H7 (cell line): ENCODE measurements around the gene NFIC. TPM values are rescaled to one million over a fixed set of nuclear protein-coding genes. Genes with fewer than 3 reads are reported as not detected.
"Not testable (repeated sequence)": the region's sequence is repeated elsewhere in the genome, so short reads cannot be mapped to it uniquely, and the experiment has no call there.

ENCODE experiments used
- DNase-seq: peaks from one replicate; pipeline ENCODE4 v3.0.0; 2012
- H3K27me3 ChIP-seq: 2 replicates; pipeline ENCODE4 v1.6.0; 2011; ENCODE audit warnings: mild to moderate bottlenecking, low read length; ENCODE audit not compliant: control insufficient read depth, insufficient read depth
- H3K36me3 ChIP-seq: replicated peaks from 2 replicates; pipeline ENCODE4 v1.5.1; 2011; ENCODE audit warnings: low read length; ENCODE audit not compliant: control insufficient read depth, insufficient read depth
- H3K4me3 ChIP-seq: 2 replicates; pipeline ENCODE4 v1.5.1; 2011; ENCODE audit warnings: low read depth, mild to moderate bottlenecking, control low read depth, low read length, moderate library complexity; ENCODE audit not compliant: insufficient read depth
- total RNA-seq: library from RNA; depleted of rRNA; stranded (reverse); fragments of >200 nt; shearing (Covaris generic); gene quantifications from 2 replicates; pipeline ENCODE4 v1.2.3, GENCODE V29; 2014

NFIC gene
- total RNA-seq, 1 experiment from 2014 or later, result 1.7 TPM

DNA sequence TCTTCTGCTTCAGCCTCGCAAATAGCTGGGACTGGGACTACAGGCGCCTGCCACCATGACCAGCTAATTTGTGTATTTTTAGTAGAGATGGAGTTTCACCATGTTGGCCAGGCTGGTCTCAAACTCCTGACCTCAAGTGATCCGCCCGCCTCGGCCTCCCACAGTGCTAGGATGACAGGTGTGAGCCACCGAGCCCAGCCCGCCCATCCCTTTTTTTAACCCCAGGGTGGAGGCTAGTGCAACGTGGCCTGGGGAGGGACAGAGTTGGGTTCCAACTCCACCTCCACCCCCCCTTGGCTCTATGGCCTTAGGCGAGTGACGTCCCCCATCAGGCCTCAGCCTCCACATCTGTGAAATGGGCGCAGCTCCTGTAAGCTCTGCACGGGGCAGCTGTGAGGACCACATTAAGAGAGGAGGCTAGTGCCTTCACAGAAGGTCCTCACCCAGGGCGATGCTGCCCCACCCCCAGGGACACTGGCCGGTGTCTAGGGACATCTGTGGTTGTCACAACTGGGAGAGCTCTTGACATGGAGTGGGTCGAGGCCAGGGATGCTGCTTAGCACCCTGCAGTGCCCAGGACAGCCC, 76.2 kb downstream of the NFIC start:
- H3K4me3 ChIP-seq, result no peak overlapping the region
- H3K27me3 ChIP-seq, result no peaks in the 10 kb centered on the region
- no peak for DNase-seq
- H3K36me3 ChIP-seq, result no peaks in the 10 kb centered on the region

- peak; percentile 94 for DNase-seq
- H3K27me3 ChIP-seq, result no peaks in the 10 kb centered on the region
- no peaks in the 10 kb centered on the region for H3K36me3 ChIP-seq
- peak overlapping the region; percentile 14 for H3K4me3 ChIP-seq
Measured at GRCh38 chr19:3443840-3444694, 77.7 kb downstream of the NFIC start.

GRCh38 chr19:3444695-3445234, 78.4 kb downstream of the NFIC start:
- no peaks in the 10 kb centered on the region for H3K27me3 ChIP-seq
- no peak overlapping the region for H3K4me3 ChIP-seq
- no peak for DNase-seq
- no peaks in the 10 kb centered on the region for H3K36me3 ChIP-seq

DNA sequence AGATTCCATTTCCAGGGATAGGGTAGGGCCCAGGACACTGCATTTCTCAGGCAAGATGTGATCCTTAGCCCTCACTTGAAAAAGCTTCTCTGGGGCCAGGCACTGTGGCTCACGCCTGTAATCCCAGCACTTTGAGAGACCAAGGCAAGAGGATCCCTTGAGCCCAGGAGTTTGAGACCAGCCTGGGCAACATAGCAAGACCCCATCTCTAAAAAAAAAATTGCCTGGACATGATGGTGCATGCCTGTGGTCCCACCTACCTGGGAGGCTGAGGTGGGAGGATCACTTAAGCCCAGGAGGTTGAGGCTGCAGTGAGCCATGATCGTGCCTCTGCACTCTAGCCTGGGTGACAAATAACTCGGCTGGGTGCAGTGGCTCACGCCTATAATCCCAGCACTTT, 80.3 kb downstream of the NFIC start:
- H3K36me3 ChIP-seq, H3K27me3 ChIP-seq, DNase-seq: not testable (repeated sequence)

GRCh38 chr19:3448616-3449334, 82.4 kb downstream of the NFIC start:
- no peak for DNase-seq
- Histone ChIP-seq H3K36me3 (no peaks in the 10 kb centered on the region), H3K4me3 (no peak overlapping the region), H3K27me3 (no peaks in the 10 kb centered on the region)

More for the DNA sequence above, 80.3 kb downstream of the NFIC start:
- H3K4me3 ChIP-seq, result not testable (repeated sequence)

- no peaks in the 10 kb centered on the region for H3K36me3 ChIP-seq
- H3K4me3 ChIP-seq, result no peak overlapping the region
- no peak for DNase-seq
- no peaks in the 10 kb centered on the region for H3K27me3 ChIP-seq
Measured at GRCh38 chr19:3450796-3451411, 84.5 kb downstream of the NFIC start.

GRCh38 chr19:3451451-3451866, 85.1 kb downstream of the NFIC start:
- no peak for DNase-seq
- Histone ChIP-seq H3K27me3 (no peaks in the 10 kb centered on the region), H3K4me3 (no peak overlapping the region), H3K36me3 (no peaks in the 10 kb centered on the region)

DNA sequence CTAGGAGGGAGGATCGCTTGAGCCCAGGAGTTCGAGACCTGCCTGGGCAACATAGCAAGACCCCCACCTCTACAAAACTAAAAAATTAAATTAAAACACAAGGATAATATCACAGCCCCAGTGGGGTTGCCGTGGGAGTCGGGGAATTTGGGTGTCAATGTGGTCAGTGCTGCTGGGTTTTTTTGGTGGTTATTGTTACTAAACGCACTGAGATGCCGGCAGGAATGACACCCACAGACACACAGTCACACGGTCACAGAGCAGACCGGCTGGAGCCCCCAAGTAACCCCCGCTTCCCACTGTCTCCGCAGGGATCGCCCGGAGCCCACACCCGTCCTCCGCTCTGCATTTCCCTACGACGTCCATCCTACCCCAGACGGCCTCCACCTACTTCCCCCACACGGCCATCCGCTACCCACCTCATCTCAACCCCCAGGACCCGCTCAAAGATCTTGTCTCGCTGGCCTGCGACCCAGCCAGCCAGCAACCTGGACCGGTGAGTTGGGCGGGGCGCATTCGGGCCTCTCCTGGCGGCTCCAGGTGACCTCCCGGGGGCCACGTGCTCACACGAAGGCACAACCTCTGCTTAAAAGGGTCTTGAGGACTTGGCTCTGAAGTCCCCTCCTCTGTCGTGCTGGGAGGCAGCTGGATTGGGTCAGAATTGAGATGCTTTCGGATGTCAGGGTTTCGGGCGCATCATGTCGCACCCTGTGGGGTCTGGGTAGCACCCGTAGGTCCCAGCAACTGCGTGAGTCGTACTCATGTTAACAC, 86.0 kb downstream of the NFIC start:
- H3K27me3 ChIP-seq, result peaks cover 2% of the 10 kb centered on the region; the same call in 1 of the 2 replicates
- H3K36me3 ChIP-seq, result no peaks in the 10 kb centered on the region
- H3K4me3 ChIP-seq, result no peak overlapping the region
- peak; percentile 38 for DNase-seq

GRCh38 chr19:3452942-3453214, 86.5 kb downstream of the NFIC start:
- H3K36me3 ChIP-seq, H3K4me3 ChIP-seq, H3K27me3 ChIP-seq, DNase-seq: not testable (repeated sequence)

DNA sequence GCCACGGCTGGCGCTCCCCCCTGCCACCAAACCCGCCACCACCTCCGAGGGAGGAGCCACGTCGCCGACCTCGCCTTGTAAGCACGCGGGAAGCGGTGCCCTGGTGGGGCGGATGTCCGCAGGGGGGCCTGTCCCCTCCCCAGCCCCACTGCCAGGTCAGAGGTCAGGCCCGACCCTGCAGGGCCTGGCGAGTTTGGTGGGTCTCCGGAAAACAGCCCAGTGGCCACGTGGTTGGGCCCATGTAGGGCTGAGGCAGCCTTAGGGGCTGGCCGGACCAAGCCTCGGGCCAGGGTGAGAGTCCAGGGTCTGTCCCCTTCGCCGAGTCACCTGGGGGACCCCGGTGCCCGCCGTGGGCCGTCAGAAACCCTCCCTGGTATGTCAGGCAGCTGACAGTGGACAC, 87.5 kb downstream of the NFIC start:
- Histone ChIP-seq H3K27me3 (peaks cover 6% of the 10 kb centered on the region; the same call in 1 of the 2 replicates), H3K4me3 (no peak overlapping the region), H3K36me3 (no peaks in the 10 kb centered on the region)
- DNase-seq, result peak; percentile 43

DNA sequence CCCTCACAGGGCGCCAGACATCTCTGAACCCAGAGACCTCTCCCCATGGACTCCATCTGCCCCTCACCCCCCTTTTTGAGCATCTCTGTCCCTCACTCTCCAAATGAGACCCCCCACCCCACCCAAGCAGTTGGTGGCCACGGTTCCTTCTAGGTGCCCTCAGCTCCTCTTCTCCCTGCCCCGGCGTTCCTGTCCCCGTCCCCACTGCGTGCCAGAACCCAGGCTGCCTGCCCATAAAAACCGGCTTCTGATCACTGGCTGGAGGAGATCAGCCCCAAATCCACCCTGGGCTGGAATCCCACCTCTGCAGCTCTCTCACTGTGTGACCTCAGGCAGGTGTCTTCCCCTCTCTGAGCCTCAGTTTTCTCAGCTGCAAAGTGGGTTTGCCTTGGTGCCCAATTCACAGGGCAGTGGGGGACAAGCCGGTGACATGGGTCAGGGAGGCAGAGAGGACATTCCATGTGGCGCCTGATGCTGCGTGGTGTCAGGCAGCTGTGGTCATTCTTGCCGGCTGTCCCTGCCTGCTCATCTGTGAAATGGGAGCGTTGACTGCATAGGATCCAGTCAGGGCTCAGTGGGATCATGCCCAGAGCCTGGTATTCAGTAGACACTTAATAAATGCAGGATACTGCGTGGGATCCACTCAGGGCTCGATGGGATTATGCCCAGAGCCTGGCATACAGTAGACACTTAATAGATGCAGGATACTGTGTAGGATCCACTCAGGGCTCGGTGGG, 88.4 kb downstream of the NFIC start:
- Histone ChIP-seq H3K27me3 (peaks cover 6% of the 10 kb centered on the region; the same call in 1 of the 2 replicates), H3K36me3 (no peaks in the 10 kb centered on the region), H3K4me3 (no peak overlapping the region)
- no peak for DNase-seq

DNA sequence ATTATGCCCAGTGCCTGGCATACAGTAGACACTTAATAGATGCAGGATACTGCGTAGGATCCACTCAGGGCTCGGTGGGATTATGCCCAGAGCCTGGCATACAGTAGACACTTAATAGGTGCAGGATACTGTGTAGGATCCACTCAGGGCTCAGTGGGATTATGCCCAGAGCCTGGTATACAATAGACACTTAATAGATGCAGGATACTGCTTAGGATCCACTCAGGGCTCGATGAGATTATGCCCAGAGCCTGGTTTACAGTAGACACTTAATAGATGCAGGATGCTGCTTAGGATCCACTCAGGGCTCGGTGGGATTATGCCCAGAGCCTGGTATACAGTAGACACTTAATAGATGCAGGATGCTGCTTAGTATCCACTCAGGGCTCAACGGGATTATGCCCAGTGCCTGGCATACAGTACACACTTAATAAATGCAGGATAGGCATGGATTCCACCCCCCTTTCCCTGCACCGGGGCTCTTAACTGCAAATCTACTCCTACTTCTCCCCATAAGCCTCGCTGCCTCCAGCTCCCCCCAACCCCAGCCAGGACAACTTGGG, 89.1 kb downstream of the NFIC start:
- Histone ChIP-seq H3K36me3 (no peaks in the 10 kb centered on the region), H3K4me3 (no peak overlapping the region), H3K27me3 (peaks cover 10% of the 10 kb centered on the region; the same call in 1 of the 2 replicates)
- no peak for DNase-seq

GRCh38 chr19:3455960-3456601, 89.7 kb downstream of the NFIC start:
- peaks cover 10% of the 10 kb centered on the region; the same call in 1 of the 2 replicates for H3K27me3 ChIP-seq
- peak; percentile 67 for DNase-seq
- no peaks in the 10 kb centered on the region for H3K36me3 ChIP-seq
- H3K4me3 ChIP-seq, result no peak overlapping the region
